CD4-positive, CD25-positive, alpha-beta regulatory T cell (primary cell): ENCODE measurements around the gene AP5B1. TPM values are rescaled to one million over a fixed set of nuclear protein-coding genes. Genes with fewer than 3 reads are reported as not detected.

ENCODE experiments used
- ATAC-seq, 2 donors: fragments of 150-1000 bp; cut with Tn5 transposase; one replicate each; pipeline ENCODE4 v1.10.0; 2021; ENCODE audit warnings: low read depth in 2 of 2, moderate number of reproducible peaks in 2 of 2, moderate library complexity in 1 of 2
- DNase-seq, 3 donors: peaks; one replicate each; pipeline versions ENCODE4 v3.0.0 to v3.0.0-alpha.2; 2012 to 2022; ENCODE audit warnings: mixed read lengths in 1 of 3
- H3K27ac ChIP-seq: one replicate; pipeline ENCODE4 v1.7.0; 2013; ENCODE audit warnings: mild to moderate bottlenecking, low read length; ENCODE audit not compliant: insufficient read depth, poor library complexity, severe bottlenecking
- H3K27me3 ChIP-seq: one replicate; pipeline ENCODE4 v1.7.0; 2013; ENCODE audit warnings: low read length; ENCODE audit not compliant: control insufficient read depth, insufficient read depth
- H3K36me3 ChIP-seq: one replicate; pipeline ENCODE4 v1.7.0; 2013; ENCODE audit warnings: mild to moderate bottlenecking, low read length, moderate library complexity; ENCODE audit not compliant: control insufficient read depth, insufficient read depth
- H3K4me1 ChIP-seq: 2 replicates; pipeline ENCODE4 v1.7.0; 2013; ENCODE audit warnings: mild to moderate bottlenecking, low read length; ENCODE audit not compliant: insufficient read depth, control insufficient read depth, poor library complexity, severe bottlenecking
- H3K4me3 ChIP-seq: one replicate; pipeline ENCODE4 v1.7.0; 2013; ENCODE audit warnings: low read depth, mild to moderate bottlenecking, low read length, moderate library complexity
- H3K9me3 ChIP-seq, 2 experiments: 1 replicate in 1 of 2; 2 replicates in 1 of 2; pipeline ENCODE4 v1.7.0; 2013; ENCODE audit warnings: low read length in 2 of 2, mild to moderate bottlenecking in 1 of 2, moderate library complexity in 1 of 2; ENCODE audit not compliant: control insufficient read depth in 2 of 2
- H3K27ac Mint-ChIP-seq, 3 donors: one replicate each; pipeline ENCODE4 v1.8.0; 2020 to 2022; ENCODE audit warnings: mild to moderate bottlenecking in 3 of 3, mixed read lengths in 3 of 3, moderate library complexity in 2 of 3
- H3K27me3 Mint-ChIP-seq: one replicate; pipeline ENCODE4 v1.8.0; 2022; ENCODE audit warnings: mild to moderate bottlenecking, mixed read lengths
- H3K36me3 Mint-ChIP-seq: one replicate; pipeline ENCODE4 v1.8.0; 2020; ENCODE audit warnings: mixed read lengths
- H3K4me1 Mint-ChIP-seq, 4 donors: one replicate each; pipeline ENCODE4 v1.8.0; 2020 to 2022; ENCODE audit warnings: mixed read lengths in 4 of 4, mild to moderate bottlenecking in 1 of 4
- H3K4me3 Mint-ChIP-seq, 4 donors: one replicate each; pipeline ENCODE4 v1.8.0; 2020 to 2022; ENCODE audit warnings: mild to moderate bottlenecking in 4 of 4, mixed read lengths in 4 of 4, moderate library complexity in 3 of 4
- H3K9me3 Mint-ChIP-seq, 7 donors: one replicate each; pipeline ENCODE4 v1.8.0; 2020 to 2022; ENCODE audit warnings: mixed read lengths in 7 of 7, mild to moderate bottlenecking in 3 of 7, moderate library complexity in 2 of 7
- polyA plus RNA-seq, 4 donors: library from polyadenylated mRNA; unstranded; fragments of 300-500 nt; fragmentation: Illumina TruSeq; gene quantifications; one replicate each; pipeline ENCODE4 v1.2.3, GENCODE V29; 2021
- total RNA-seq: library from RNA; stranded (reverse); gene quantifications from one replicate; pipeline ENCODE4 v1.2.3, GENCODE V29; 2022

Gene AP5B1
- total and polyA plus RNA-seq, 5 donors from 2014 or later: 7.6 to 16.8 (median 10.0) TPM

DNA sequence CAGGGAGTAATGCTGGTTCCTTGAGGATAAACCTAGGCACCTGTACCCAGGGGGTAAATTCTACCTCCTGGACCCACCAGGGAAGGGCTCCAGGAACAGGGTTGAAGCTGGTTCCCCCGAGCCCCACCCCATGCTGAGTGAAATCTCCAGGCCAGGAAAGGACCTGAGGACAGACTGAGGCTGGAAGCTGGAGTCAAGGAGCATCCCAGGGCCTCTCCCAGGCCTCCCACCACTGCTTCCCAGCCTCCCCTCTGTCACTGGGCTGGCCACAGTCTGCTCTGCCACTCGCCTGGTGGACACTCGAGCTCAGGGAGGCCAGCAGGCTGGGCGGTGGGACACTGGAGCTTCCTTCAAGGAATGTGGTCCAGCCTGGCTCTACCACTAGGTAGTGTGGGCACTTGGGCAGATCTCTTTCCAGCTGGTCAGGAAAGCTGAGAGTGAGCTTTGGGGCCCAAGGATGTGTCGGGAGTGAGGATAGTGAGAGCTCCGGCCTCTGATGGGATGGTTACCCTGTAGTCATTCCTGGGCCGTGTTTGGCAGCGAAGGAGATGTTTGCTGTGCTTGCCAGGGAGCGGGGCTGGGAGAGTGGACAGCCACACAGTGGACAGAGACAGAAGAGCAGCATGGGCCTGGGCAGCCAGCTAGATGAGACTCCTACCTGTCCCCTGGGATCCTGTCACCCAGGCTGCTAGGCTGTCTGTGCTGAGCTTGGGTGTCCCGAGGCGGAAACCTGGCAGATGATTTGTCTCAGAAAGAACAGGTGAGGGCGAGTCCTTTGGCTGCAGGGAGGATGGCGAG lies 9.5 kb upstream of the AP5B1 start:
- Histone ChIP-seq H3K9me3 (no peaks in the 10 kb centered on the region), H3K36me3 (no peaks in the 10 kb centered on the region), H3K27ac (no peak overlapping the region), H3K27me3 (peaks cover 12% of the 10 kb centered on the region), H3K4me1 (peaks cover 37% of the 10 kb centered on the region), H3K4me3 (no peak overlapping the region)
- DNase-seq: no peak
- no peaks in the 10 kb centered on the region for H3K36me3 Mint-ChIP-seq
- peaks cover 36% of the 10 kb centered on the region for H3K27me3 Mint-ChIP-seq
- H3K9me3 Mint-ChIP-seq: peaks cover 0 to 2% (median 0%) of the 10 kb centered on the region in 7 donors
- no peak for ATAC-seq
- no peak overlapping the region for H3K27ac Mint-ChIP-seq
- H3K4me3 Mint-ChIP-seq: no peak overlapping the region
- peaks cover 4 to 35% (median 10%) of the 10 kb centered on the region in 4 donors for H3K4me1 Mint-ChIP-seq

DNA sequence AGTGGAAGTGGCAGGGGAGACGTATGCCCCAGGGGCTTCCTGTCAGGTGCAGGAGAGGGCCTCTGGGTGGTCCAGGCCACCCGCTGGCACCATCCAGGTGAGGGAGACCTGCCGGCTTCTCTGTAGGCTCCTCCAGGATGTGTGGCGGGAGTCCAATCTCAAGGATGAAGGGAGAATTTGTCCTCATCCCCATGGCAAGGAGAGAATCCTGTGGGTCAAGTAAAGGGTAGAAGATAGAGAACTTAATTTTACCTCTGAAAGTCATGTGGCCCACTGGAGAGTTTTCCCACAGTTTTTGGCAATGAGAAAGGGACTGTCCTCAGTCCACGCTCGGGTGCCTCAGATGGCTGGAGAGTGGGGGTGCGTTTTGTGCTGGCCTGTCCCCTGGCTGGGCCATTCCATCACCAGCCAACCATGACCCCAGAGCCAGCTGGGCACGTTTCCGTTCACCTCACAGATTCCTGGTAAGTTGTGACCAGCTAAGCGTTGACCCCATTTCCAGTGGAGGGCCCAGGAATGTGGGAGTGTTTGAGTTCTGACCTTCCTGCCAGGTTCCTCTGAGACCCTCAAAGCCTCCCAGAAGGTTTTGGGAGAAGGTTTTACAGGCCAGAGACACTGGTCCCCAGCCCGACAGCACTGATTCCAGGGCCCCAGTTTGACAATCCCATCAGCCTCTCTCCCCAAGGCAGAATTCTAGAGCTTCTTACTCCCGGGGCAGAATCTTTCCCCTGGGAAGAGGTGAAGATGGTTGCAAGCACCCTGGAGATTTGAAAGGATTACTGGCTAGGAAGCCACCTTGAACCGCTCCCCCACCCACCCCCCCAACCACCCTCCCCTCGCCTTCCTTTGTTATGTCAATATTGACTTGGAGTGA lies 8.7 kb upstream of the AP5B1 start:
- peaks cover 39% of the 10 kb centered on the region for H3K4me1 ChIP-seq
- H3K36me3 ChIP-seq: no peaks in the 10 kb centered on the region
- Mint-ChIP-seq H3K9me3 (peaks cover 0 to 2% (median 0%) of the 10 kb centered on the region in 7 donors), H3K27me3 (peaks cover 44% of the 10 kb centered on the region), H3K36me3 (no peaks in the 10 kb centered on the region), H3K4me3 (no peak overlapping the region), H3K4me1 (peaks cover 7 to 40% (median 13%) of the 10 kb centered on the region in 4 donors), H3K27ac (no peak overlapping the region)
- H3K4me3 ChIP-seq: no peak overlapping the region
- peaks cover 14% of the 10 kb centered on the region for H3K27me3 ChIP-seq
- ATAC-seq: no peak
- DNase-seq: no peak
- no peak overlapping the region for H3K27ac ChIP-seq
- H3K9me3 ChIP-seq: no peaks in the 10 kb centered on the region

DNA sequence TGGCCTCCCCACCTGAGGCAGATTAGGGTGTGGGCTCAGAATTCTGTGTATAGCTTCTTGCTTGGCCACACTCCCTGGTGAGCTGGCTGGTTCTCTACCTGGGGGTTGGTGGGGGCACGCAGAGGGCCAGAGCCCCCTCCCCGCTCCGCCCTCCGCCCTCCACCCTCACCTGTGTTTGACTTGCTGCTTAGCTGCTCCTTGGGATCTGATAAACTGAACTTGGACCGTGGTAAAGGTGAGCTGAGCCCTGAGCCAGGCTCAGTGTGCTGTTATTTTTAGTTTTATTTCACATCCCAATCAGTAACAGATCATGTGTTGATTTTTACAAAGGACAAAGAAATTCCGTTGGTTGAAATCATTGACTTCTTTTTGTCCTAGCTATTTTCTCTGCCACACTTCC lies 8.0 kb upstream of the AP5B1 start:
- Mint-ChIP-seq H3K36me3 (no peaks in the 10 kb centered on the region), H3K27ac (no peak overlapping the region), H3K9me3 (peaks cover 0 to 2% (median 0%) of the 10 kb centered on the region in 7 donors), H3K4me3 (peak overlapping the region in 2 of 4 donors; percentile 48 to 62), H3K27me3 (peaks cover 48% of the 10 kb centered on the region), H3K4me1 (peaks cover 7 to 44% (median 13%) of the 10 kb centered on the region in 4 donors)
- no peaks in the 10 kb centered on the region for H3K9me3 ChIP-seq
- no peak overlapping the region for H3K4me3 ChIP-seq
- H3K27me3 ChIP-seq: peaks cover 14% of the 10 kb centered on the region
- no peaks in the 10 kb centered on the region for H3K36me3 ChIP-seq
- no peak overlapping the region for H3K27ac ChIP-seq
- H3K4me1 ChIP-seq: peaks cover 39% of the 10 kb centered on the region
- DNase-seq (no peak), ATAC-seq (no peak)

GRCh38 chr11:65787649-65788622 lies 7.2 kb upstream of the AP5B1 start:
- Mint-ChIP-seq H3K36me3 (no peaks in the 10 kb centered on the region), H3K27ac (peak overlapping the region in 1 of 3 donors; percentile 68), H3K4me3 (peak overlapping the region; percentile 54 to 84 (median 73)), H3K9me3 (peaks cover 0 to 2% (median 0%) of the 10 kb centered on the region in 7 donors), H3K4me1 (peaks cover 7 to 47% (median 16%) of the 10 kb centered on the region in 4 donors), H3K27me3 (peaks cover 49% of the 10 kb centered on the region)
- Histone ChIP-seq H3K9me3 (no peaks in the 10 kb centered on the region), H3K27me3 (peaks cover 14% of the 10 kb centered on the region), H3K4me1 (peaks cover 39% of the 10 kb centered on the region), H3K4me3 (no peak overlapping the region), H3K27ac (no peak overlapping the region), H3K36me3 (no peaks in the 10 kb centered on the region)
- DNase-seq: peak in 1 of 3 donors; percentile 22
- ATAC-seq: no peak

DNA sequence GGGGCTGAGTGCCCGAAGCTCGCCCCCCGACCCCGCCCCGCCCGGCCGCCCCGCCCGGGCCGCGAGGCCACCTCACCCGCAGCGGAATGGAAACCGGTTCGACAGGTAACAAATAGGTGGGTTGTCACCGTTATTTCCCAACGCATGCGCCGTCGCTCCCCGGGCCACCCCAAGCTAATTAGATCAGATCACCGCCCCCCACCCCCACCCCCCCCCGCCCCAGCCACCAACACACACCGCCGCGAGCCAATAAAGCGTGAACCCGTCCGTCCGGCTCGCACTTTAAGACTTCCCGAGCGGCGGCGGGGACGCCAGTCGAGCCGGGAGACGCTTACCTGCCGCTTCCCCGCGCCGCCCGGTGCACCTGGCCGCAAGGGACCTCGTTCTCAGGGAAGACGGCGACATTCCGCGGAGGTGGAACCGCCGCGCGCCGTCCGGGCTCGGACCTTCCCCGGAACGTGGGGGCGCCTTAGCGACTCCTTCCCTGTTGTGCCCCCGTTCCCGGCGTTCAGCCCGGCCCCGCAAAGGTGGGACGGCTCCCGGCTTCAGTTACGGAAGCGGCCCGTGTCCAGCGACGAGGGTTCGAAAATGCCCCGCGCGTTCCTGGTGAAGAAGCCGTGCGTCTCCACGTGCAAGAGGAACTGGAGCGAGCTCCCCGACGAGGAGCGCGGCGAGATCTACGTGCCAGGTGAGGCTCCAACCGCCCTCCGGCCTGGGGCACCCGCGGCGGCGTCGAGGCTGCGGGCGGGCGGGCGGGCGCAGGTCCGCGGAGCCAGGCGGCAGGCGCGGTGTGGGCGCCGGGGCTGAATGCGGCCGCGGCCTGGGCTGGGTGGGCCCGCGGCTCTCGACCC lies 6.2 kb upstream of the AP5B1 start, which contains the start of gene OVOL1:
TSS of gene OVOL1 (plus strand) at position 278 of the 851 bp plus-strand sequence. CDS start at position 589, 311 bp downstream.
- Mint-ChIP-seq H3K9me3 (no peaks in the 10 kb centered on the region), H3K27ac (no peak within 1 kb of the TSS), H3K4me3 (peak within 1 kb of the TSS; percentile 27 to 84 (median 73)), H3K36me3 (no peaks in the 10 kb centered on the region), H3K27me3 (peaks cover 49% of the 10 kb centered on the region), H3K4me1 (peaks cover 7 to 43% (median 17%) of the 10 kb centered on the region in 4 donors)
- Histone ChIP-seq H3K27ac (no peak within 1 kb of the TSS), H3K4me3 (no peak within 1 kb of the TSS), H3K9me3 (no peaks in the 10 kb centered on the region), H3K27me3 (peaks cover 14% of the 10 kb centered on the region), H3K36me3 (no peaks in the 10 kb centered on the region), H3K4me1 (peaks cover 39% of the 10 kb centered on the region)
- no peak for ATAC-seq
- DNase-seq: peak in 2 of 3 donors; percentile 24 to 27

DNA sequence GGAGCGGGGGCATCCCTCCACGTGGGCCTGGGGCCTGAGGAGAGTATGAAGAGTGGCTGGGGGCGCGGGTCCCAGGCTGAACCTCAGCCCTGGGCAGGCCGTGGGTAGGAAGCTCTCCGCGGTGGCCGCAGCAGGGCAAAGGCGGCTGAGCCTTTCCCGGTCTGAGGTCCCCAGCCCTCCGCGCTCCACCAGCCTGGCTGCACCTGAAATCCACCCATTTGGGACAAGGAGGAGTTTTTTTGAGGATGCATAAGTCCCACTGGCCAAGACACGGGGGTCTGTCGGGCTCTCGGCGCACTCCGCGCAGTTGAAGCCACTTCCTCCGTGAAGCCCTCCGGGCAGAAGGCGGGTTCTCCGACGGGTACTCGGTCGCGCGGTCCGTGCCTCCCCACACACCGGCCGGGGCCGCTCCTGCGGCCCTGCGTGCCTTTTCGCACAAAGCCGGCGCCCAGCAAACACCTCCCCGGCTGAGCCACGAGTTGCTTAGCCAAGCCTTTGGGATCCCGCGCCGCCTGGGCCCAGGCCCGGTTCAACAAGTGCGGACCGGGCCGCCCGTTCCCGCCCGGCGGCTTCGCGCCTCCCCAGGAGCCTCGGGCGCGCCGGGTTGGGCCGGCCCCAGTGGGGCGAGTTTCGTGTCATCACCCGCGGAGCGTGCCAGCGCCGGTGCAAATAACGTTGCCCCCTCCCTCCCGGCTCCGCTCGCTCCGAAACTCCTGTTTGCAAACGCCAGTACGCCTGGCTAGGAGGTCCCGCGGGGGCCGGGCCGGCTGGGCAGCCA lies 5.4 kb upstream of the AP5B1 start:
- H3K9me3 Mint-ChIP-seq: no peaks in the 10 kb centered on the region
- H3K27ac Mint-ChIP-seq: no peak overlapping the region
- H3K4me3 ChIP-seq: no peak overlapping the region
- no peak overlapping the region for H3K27ac ChIP-seq
- H3K27me3 Mint-ChIP-seq: peaks cover 44% of the 10 kb centered on the region
- peaks cover 14% of the 10 kb centered on the region for H3K27me3 ChIP-seq
- no peaks in the 10 kb centered on the region for H3K36me3 Mint-ChIP-seq
- H3K4me1 Mint-ChIP-seq: peaks cover 7 to 36% (median 17%) of the 10 kb centered on the region in 4 donors
- no peaks in the 10 kb centered on the region for H3K36me3 ChIP-seq
- peak in 1 of 3 donors; percentile 20 for DNase-seq
- H3K4me3 Mint-ChIP-seq: peak overlapping the region in 3 of 4 donors; percentile 50 to 72 (median 69)
- H3K4me1 ChIP-seq: peaks cover 37% of the 10 kb centered on the region
- no peak for ATAC-seq
- H3K9me3 ChIP-seq: no peaks in the 10 kb centered on the region
